Measurements from ENCODE around the gene MECP2.
A peak's percentile ranks its signal among the peaks of the same experiment; 100 is the strongest.
"Not testable (repeated sequence)": the region's sequence is repeated elsewhere in the genome, so short reads cannot be mapped to it uniquely, and the experiment has no call there.

The MECP2 gene

GRCh38 chrX:154097589-154098541 is at the start of gene MECP2:
TSS of gene MECP2 (minus strand) at chrX:154097717.
- DNase-seq (ENCODE audit: low spot score) = peak; percentile 92

GRCh38 chrX:154144010-154144409 is 46.5 kb upstream of the MECP2 start, which contains the start of gene OPN1LW:
TSS of gene OPN1LW (plus strand) at chrX:154144243. CDS start at chrX:154144284, 41 bp downstream.
- DNase-seq (ENCODE audit: low spot score) = not testable (repeated sequence)

GRCh38 chrX:154142950-154143745 is 45.6 kb upstream of the MECP2 start:
- DNase-seq (ENCODE audit: low spot score) = no peak

GRCh38 chrX:154142386-154142785 is 44.9 kb upstream of the MECP2 start:
- DNase-seq (ENCODE audit: low spot score) = no peak

GRCh38 chrX:154140742-154141141 is 43.2 kb upstream of the MECP2 start:
- no peak for DNase-seq (ENCODE audit: low spot score)

- no peak for DNase-seq (ENCODE audit: low spot score)
These were observed 42.7 kb upstream of the MECP2 start for GRCh38 chrX:154140206-154140605.

GRCh38 chrX:154138857-154139256 is 41.3 kb upstream of the MECP2 start:
- DNase-seq (ENCODE audit: low spot score) = no peak

- peak; percentile 56 for DNase-seq (ENCODE audit: low spot score)
These were observed 39.2 kb upstream of the MECP2 start for GRCh38 chrX:154136627-154137161.

GRCh38 chrX:154135458-154136229 is 38.1 kb upstream of the MECP2 start:
- peak; percentile 18 for DNase-seq (ENCODE audit: low spot score)

GRCh38 chrX:154132366-154132765 is 34.8 kb upstream of the MECP2 start:
- DNase-seq (ENCODE audit: low spot score) = no peak

- DNase-seq (ENCODE audit: low spot score) = no peak
These were observed 34.4 kb upstream of the MECP2 start for GRCh38 chrX:154131955-154132354.

- no peak for DNase-seq (ENCODE audit: low spot score)
These were observed 28.6 kb upstream of the MECP2 start for GRCh38 chrX:154126101-154126500.

- no peak for DNase-seq (ENCODE audit: low spot score)
These were observed 28.0 kb upstream of the MECP2 start for GRCh38 chrX:154125391-154126040.

- DNase-seq (ENCODE audit: low spot score) = peak; percentile 54
These were observed 26.0 kb upstream of the MECP2 start for GRCh38 chrX:154123241-154124219.

- no peak for DNase-seq (ENCODE audit: low spot score)
These were observed 24.4 kb upstream of the MECP2 start for GRCh38 chrX:154121961-154122360.

GRCh38 chrX:154121207-154121606 is 23.7 kb upstream of the MECP2 start:
- no peak for DNase-seq (ENCODE audit: low spot score)

- no peak for DNase-seq (ENCODE audit: low spot score)
These were observed 23.1 kb upstream of the MECP2 start for GRCh38 chrX:154120567-154120966.

- DNase-seq (ENCODE audit: low spot score) = no peak
These were observed 20.0 kb upstream of the MECP2 start for GRCh38 chrX:154117566-154117965.

- DNase-seq (ENCODE audit: low spot score) = no peak
These were observed 19.1 kb upstream of the MECP2 start for GRCh38 chrX:154116426-154117211.

All from activated CD4-positive, alpha-beta T cell treated with anti-CD3 and anti-CD28 coated beads, Interleukin-2, Interleukin-4, amounts not matched to agents 100 ng/mL and 50 ng/mL, durations not matched to agents 16 hours and 8 hours (primary cell).